ENCODE results near the gene CYP8B1. TPM values are rescaled to one million over a fixed set of nuclear protein-coding genes. Genes with fewer than 3 reads are reported as not detected.

The CYP8B1 gene
- total and polyA plus RNA-seq, 2 of the 13 experiments (the other 11 are each of a cell fraction or from before 2014, with no cell fraction given) = 0.58 to 2.0 TPM

DNA sequence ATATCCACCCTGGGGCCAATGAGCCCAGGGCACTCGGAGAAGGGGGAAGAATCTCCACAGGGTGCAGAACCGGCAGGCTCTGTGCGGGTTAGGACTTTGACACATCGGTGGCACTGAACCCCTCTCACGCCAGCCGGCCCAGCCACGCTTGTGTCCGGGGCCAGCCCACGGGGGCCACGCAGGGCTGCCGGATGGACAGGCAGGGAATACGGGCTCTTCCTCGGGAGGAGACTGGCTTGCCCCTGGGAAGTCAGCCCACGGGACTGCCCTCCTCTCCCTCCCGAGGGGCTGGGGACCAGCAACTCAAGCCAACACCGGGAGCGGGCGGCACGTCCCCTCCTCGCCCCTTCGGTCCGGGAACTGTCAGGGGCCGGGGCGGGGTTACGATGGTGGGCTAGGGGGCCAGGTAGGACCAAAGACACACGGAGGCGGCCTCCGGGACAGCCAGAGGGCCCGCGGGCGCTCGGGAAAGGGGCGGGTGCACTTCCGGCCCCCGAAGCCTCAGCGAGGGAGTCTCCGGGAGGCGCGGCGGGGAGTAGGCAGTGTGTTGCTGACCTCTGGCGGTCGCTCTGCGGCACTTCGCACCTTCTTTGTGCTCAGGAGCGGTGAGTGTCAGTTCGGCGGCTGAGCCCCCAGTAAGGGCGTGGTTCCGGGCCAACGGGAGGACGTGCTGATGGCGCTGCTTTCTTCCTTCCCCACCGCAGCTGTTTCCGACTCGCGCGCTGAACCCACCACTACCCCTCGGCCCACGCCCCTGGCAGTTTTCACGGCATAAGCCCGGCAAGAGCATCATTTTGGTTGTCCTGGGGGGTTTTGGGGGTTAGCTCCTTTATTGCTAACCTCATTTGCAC lies 5.1 kb upstream of the CYP8B1 start (continued):
- TF ChIP-seq, protein P1, sequence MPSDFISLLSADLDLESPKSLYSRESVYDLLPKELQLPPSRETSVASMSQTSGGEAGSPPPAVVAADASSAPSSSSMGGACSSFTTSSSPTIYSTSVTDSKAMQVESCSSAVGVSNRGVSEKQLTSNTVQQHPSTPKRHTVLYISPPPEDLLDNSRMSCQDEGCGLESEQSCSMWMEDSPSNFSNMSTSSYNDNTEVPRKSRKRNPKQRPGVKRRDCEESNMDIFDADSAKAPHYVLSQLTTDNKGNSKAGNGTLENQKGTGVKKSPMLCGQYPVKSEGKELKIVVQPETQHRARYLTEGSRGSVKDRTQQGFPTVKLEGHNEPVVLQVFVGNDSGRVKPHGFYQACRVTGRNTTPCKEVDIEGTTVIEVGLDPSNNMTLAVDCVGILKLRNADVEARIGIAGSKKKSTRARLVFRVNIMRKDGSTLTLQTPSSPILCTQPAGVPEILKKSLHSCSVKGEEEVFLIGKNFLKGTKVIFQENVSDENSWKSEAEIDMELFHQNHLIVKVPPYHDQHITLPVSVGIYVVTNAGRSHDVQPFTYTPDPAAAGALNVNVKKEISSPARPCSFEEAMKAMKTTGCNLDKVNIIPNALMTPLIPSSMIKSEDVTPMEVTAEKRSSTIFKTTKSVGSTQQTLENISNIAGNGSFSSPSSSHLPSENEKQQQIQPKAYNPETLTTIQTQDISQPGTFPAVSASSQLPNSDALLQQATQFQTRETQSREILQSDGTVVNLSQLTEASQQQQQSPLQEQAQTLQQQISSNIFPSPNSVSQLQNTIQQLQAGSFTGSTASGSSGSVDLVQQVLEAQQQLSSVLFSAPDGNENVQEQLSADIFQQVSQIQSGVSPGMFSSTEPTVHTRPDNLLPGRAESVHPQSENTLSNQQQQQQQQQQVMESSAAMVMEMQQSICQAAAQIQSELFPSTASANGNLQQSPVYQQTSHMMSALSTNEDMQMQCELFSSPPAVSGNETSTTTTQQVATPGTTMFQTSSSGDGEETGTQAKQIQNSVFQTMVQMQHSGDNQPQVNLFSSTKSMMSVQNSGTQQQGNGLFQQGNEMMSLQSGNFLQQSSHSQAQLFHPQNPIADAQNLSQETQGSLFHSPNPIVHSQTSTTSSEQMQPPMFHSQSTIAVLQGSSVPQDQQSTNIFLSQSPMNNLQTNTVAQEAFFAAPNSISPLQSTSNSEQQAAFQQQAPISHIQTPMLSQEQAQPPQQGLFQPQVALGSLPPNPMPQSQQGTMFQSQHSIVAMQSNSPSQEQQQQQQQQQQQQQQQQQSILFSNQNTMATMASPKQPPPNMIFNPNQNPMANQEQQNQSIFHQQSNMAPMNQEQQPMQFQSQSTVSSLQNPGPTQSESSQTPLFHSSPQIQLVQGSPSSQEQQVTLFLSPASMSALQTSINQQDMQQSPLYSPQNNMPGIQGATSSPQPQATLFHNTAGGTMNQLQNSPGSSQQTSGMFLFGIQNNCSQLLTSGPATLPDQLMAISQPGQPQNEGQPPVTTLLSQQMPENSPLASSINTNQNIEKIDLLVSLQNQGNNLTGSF (CRISPR knock-in tag; IDR thresholded peaks at IDR 0.05) = no peak
- TF ChIP-seq HNF4A (CRISPR knock-in tag; IDR thresholded peaks at IDR 0.05) = no peak
- TF ChIP-seq ATF7-NPFF (CRISPR knock-in tag; IDR thresholded peaks at IDR 0.05; ENCODE audit: low read depth) = 0 out of 2 replicates have a peak, but pooled peaks have one; percentile 51
- TF ChIP-seq CC2D1A (CRISPR knock-in tag; IDR thresholded peaks at IDR 0.05) = no peak
- TF ChIP-seq SMC3 (IDR thresholded peaks at IDR 0.05; ENCODE audit: low read length) = peak; percentile 77
- TF ChIP-seq SATB2 (CRISPR knock-in tag; IDR thresholded peaks at IDR 0.05) = no peak
- TF ChIP-seq ZNF780A (CRISPR knock-in tag; IDR thresholded peaks at IDR 0.05) = no peak
- no peak for TF ChIP-seq SKIL (CRISPR knock-in tag; IDR thresholded peaks at IDR 0.05; ENCODE audit: borderline replicate concordance)
- TF ChIP-seq DMTF1 (CRISPR knock-in tag; IDR thresholded peaks at IDR 0.05) = no peak
- TF ChIP-seq ZNF713 (CRISPR knock-in tag; IDR thresholded peaks at IDR 0.05) = no peak
- no peak for TF ChIP-seq ZNF546 (CRISPR knock-in tag; conservative IDR thresholded peaks at IDR 0.05)
- TF ChIP-seq ZNF468 (CRISPR knock-in tag; IDR thresholded peaks at IDR 0.05) = no peak
- no peak for TF ChIP-seq ARID3A (IDR thresholded peaks at IDR 0.05; ENCODE audit: low read depth, low read length)
- no peak for TF ChIP-seq DNMT3B (CRISPR knock-in tag; conservative IDR thresholded peaks at IDR 0.05)
- TF ChIP-seq RFX5 (IDR thresholded peaks at IDR 0.05; ENCODE audit: low read depth, low read length) = no peak
- TF ChIP-seq SPEN (CRISPR knock-in tag; IDR thresholded peaks at IDR 0.05; ENCODE audit: low read depth) = peak; percentile 55
- no peak for TF ChIP-seq PRPF4 (IDR thresholded peaks at IDR 0.05; ENCODE audit: low read depth, low read length, poor library complexity, severe bottlenecking)
- TF ChIP-seq HNRNPUL1 (IDR thresholded peaks at IDR 0.05; ENCODE audit: low read depth, low read length) = no peak

All from HepG2 (cell line).